GM12878 (cell line): ENCODE data around the gene LRRFIP2. TPM values are rescaled to one million over a fixed set of nuclear protein-coding genes. Genes with fewer than 3 reads are reported as not detected.
A peak's percentile ranks its signal among the peaks of the same experiment; 100 is the strongest.

Experiments
- ATAC-seq: fragments of 200-7000 bp; cut with Tn5 transposase; 3 replicates; pipeline ENCODE4 v1.9.1; 2020; ENCODE audit warnings: mild to moderate bottlenecking, moderate library complexity
- BruUV-seq: library from RNA; stranded (reverse); fragments of 400-500 nt; replicated peaks from 2 replicates; lab custom pipeline; 2021; lab: Mats Ljungman, UMichigan
- CTCF ChIA-PET: fragments of 300-600 bp; sonication (Branson Sonifier 250); formaldehyde crosslinking; extraction: SDS; loops from one replicate; lab custom pipeline; 2021; ENCODE audit warnings: inconsistent platforms; lab: Yijun Ruan, JAX
- POLR2A ChIA-PET: fragments of 350-600 bp; formaldehyde crosslinking; extraction: SDS; loops from one replicate; lab custom pipeline; 2021; ENCODE audit warnings: inconsistent platforms; lab: Charles Lee
- RAD21 ChIA-PET: fragments of 300-600 bp; sonication (Branson Sonifier 250); formaldehyde crosslinking; loops from one replicate; lab custom pipeline; 2023; ENCODE audit warnings: antibody characterized with exemption; ENCODE audit not compliant: unreplicated experiment; lab: Charles Lee
- SMC1A ChIA-PET: fragments of 300-600 bp; sonication (Branson Sonifier 250); formaldehyde crosslinking; loops from one replicate; lab custom pipeline; 2023; ENCODE audit not compliant: unreplicated experiment, uncharacterized antibody; lab: Charles Lee
- DNase-seq: peaks from one replicate; pipeline ENCODE4 v3.0.0-alpha.2; 2011; ENCODE audit warnings: low read depth, low spot score
- FAIRE-seq: peaks from 3 replicates; lab custom pipeline; 2011; peaks lifted over from hg19 to GRCh38; lab: Jason Lieb, UNC
- H2AFZ ChIP-seq: 2 replicates; pipeline ENCODE4 v1.6.0; 2011; ENCODE audit warnings: low read depth, low read length, control low read depth; ENCODE audit not compliant: control insufficient read depth
- H3K27ac ChIP-seq: 2 replicates; pipeline ENCODE4 v1.5.1; 2011; ENCODE audit warnings: control low read depth; ENCODE audit not compliant: control insufficient read depth, insufficient read depth
- H3K27me3 ChIP-seq, 2 experiments: replicated peaks in 1 of 2; 2 replicates each; pipeline versions ENCODE4 v1.6.0 to v1.6.1; 2011; ENCODE audit warnings: low read length in 1 of 2; ENCODE audit not compliant: control insufficient read depth in 2 of 2, insufficient read depth in 2 of 2
- H3K36me3 ChIP-seq, 2 experiments: 2 replicates each; pipeline ENCODE4 v1.5.1; 2011; ENCODE audit warnings: low read length in 1 of 2; ENCODE audit not compliant: control insufficient read depth in 2 of 2, insufficient read depth in 2 of 2
- H3K4me1 ChIP-seq: 2 replicates; pipeline ENCODE4 v1.6.1; 2011; ENCODE audit warnings: mild to moderate bottlenecking, low read length, moderate library complexity, mixed read lengths; ENCODE audit not compliant: control insufficient read depth, insufficient read depth
- H3K4me2 ChIP-seq: 2 replicates; pipeline ENCODE4 v1.6.0; 2011; ENCODE audit warnings: control low read depth; ENCODE audit not compliant: control insufficient read depth, insufficient read depth
- H3K4me3 ChIP-seq: fragments of 200-600 bp; sonication (generic); 2 replicates; pipeline ENCODE4 v1.5.1; 2016
- H3K79me2 ChIP-seq: 2 replicates; pipeline ENCODE4 v1.6.0; 2011; ENCODE audit warnings: low read length; ENCODE audit not compliant: control insufficient read depth, insufficient read depth
- H3K9ac ChIP-seq: 2 replicates; pipeline ENCODE4 v1.8.0; 2011; ENCODE audit warnings: low read length, control low read depth, mixed read lengths; ENCODE audit not compliant: control insufficient read depth, insufficient read depth
- H3K9me3 ChIP-seq: replicated peaks from 3 replicates; pipeline ENCODE4 v1.5.1; 2011; ENCODE audit warnings: mild to moderate bottlenecking, low read length; ENCODE audit not compliant: control insufficient read depth, insufficient read depth
- H4K20me1 ChIP-seq: 2 replicates; pipeline ENCODE4 v1.6.0; 2011; ENCODE audit not compliant: control insufficient read depth, insufficient read depth
- CHD2 ChIP-seq: IDR thresholded peaks from 2 replicates; pipeline ENCODE4 v1.6.1; 2011; ENCODE audit warnings: low read depth, low read length, improper control_type of control experiment, borderline replicate concordance
- FOXM1 ChIP-seq: IDR thresholded peaks from 2 replicates; pipeline ENCODE4 v1.6.1; 2012; ENCODE audit warnings: low read depth, mild to moderate bottlenecking, inconsistent platforms, low read length, moderate library complexity
- GATAD2B ChIP-seq: fragments of 450-650 bp; conservative IDR thresholded peaks from 2 replicates; pipeline ENCODE4 v1.6.1; 2017; ENCODE audit warnings: low read depth, mild to moderate bottlenecking, moderate library complexity
- IKZF1 ChIP-seq: fragments of 450-650 bp; conservative IDR thresholded peaks from 2 replicates; pipeline ENCODE4 v1.6.1; 2017; ENCODE audit warnings: antibody characterized with exemption, mild to moderate bottlenecking
- IKZF2 ChIP-seq, 2 experiments: fragments of 450-650 bp; IDR thresholded peaks; 2 replicates each; pipeline ENCODE4 v1.6.1; 2017; ENCODE audit warnings: mild to moderate bottlenecking in 2 of 2, moderate library complexity in 2 of 2
- JUNB ChIP-seq: IDR thresholded peaks from 2 replicates; pipeline ENCODE4 v1.6.1; 2016; ENCODE audit warnings: antibody characterized with exemption, mild to moderate bottlenecking
- RELB ChIP-seq: fragments of 450-650 bp; IDR thresholded peaks from 2 replicates; pipeline ENCODE4 v1.6.1; 2017; ENCODE audit warnings: low read depth, mild to moderate bottlenecking, moderate library complexity
- SPI1 ChIP-seq: IDR thresholded peaks from 2 replicates; pipeline ENCODE4 v1.6.1; 2011; ENCODE audit warnings: low read depth, mild to moderate bottlenecking, low read length, moderate library complexity, borderline replicate concordance; ENCODE audit not compliant: insufficient read depth
- ZBTB40 ChIP-seq: fragments of 450-650 bp; IDR thresholded peaks from 2 replicates; pipeline ENCODE4 v1.6.1; 2016; ENCODE audit warnings: mild to moderate bottlenecking, moderate library complexity, borderline replicate concordance
- WGBS: methylation state at CpG from one replicate; pipeline ENCODE4 v1.1.6; 2016; ENCODE audit warnings: low lambda C conversion rate; ENCODE audit not compliant: insufficient replicate concordance, insufficient coverage; ENCODE audit errors: missing lambda C conversion rate; 5-methylcytosine and 5-hydroxymethylcytosine counted together
- in situ Hi-C: fragments of 300-500 bp; cut with MboI; formaldehyde crosslinking; loops from 9 replicates; pipeline ENCODE4 v1.14.3; 2018; ENCODE audit warnings: mixed read lengths
- intact Hi-C: fragments of 100-400 bp; cut with micrococcal nuclease; formaldehyde crosslinking; loops from one replicate; pipeline ENCODE4 v1.14.2; 2022; ENCODE audit not compliant: unreplicated experiment
- polyA plus RNA-seq, 11 experiments: library from polyadenylated mRNA; depleted of rRNA in 4 of 11; unstranded in 6 of 11; stranded (reverse) in 5 of 11; fragments of >200 nt; fragmentation: Nextera tagmentation in 4 of 11; fragmentation: Illumina TruSeq in 1 of 11; extraction: Ambion mirVana in 4 of 11; extraction: Trizol in 1 of 11; gene quantifications; 1 replicate in 1 of 11; 2 replicates in 10 of 11; pipeline versions ENCODE4 v1.2.1 to v1.2.3, GENCODE V29; 2011 to 2016; ENCODE audit warnings: inconsistent platforms in 2 of 11, missing spikeins in 2 of 11, low read depth in 1 of 11
- total RNA-seq, 4 experiments: library from RNA; depleted of rRNA in 3 of 4; stranded (reverse); fragments of >200 nt in 3 of 4; fragmentation: Illumina TruSeq in 1 of 4; extraction: Trizol in 1 of 4; gene quantifications; 2 replicates each; pipeline versions ENCODE4 v1.2.1 to v1.2.3, GENCODE V29; 2013 to 2021

The LRRFIP2 gene
- total and polyA plus RNA-seq, 10 of the 15 experiments (the other 5 are each of a cell fraction or from before 2014, with no cell fraction given), result 9.7 to 46.9 (median 38.1) TPM

DNA sequence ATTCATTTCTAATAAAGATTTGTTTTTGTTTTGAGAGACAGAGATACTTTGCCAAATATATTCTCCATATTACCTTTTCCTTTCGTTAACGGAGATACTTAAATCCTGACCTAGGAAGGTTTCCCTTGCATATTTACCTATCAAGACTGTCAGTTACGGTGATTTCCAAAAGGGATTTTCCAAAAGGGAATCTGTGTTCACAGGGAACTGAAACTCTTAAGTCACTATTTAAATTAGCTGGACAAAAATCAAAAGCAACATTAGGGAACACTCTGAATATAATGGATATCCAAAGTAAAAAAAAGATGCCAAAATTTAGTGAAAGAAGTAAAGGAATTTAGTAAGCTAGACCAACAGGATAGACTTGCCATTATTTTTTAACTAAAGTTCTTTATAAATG, 576 bp downstream of the LRRFIP2 start:
- Histone ChIP-seq H3K27me3 (no peaks in the 10 kb centered on the region), H3K27ac (no peak overlapping the region), H2AFZ (no peak overlapping the region), H3K4me1 (no peaks in the 10 kb centered on the region), H3K79me2 (peaks cover 41% of the 10 kb centered on the region), H4K20me1 (no peaks in the 10 kb centered on the region), H3K36me3 (0 out of 4 replicates have a peak, but pooled peaks cover 0 to 5% of the 10 kb centered on the region in 2 experiments), H3K9me3 (no peaks in the 10 kb centered on the region), H3K9ac (no peak overlapping the region), H3K4me3 (peak overlapping the region; percentile 66; the same call in 1 of the 2 replicates), H3K4me2 (peak overlapping the region; percentile 78; the same call in 1 of the 2 replicates)
- ChIA-PET CTCF (interaction anchor here (0.9 to 2.1 kb wide), 4 partner anchors 11 to 216 kb away, joined by 3 to 12 read pairs (median 4); no protein-coding TSS in a partner anchor), POLR2A (interaction anchor here (0.6 to 1.1 kb wide), 2 partner anchors 11 to 12 kb away, joined by 4 to 5 read pairs; no protein-coding TSS in a partner anchor), RAD21 (interaction anchor here (1.0 kb wide), 2 partner anchors 44 to 149 kb away, joined by 3 to 4 read pairs; no protein-coding TSS in a partner anchor), SMC1A (interaction anchor here (0.7 to 1.6 kb wide), 8 partner anchors 34 to 1597 kb away, joined by 3 to 7 read pairs (median 3); no protein-coding TSS in a partner anchor)
- no peak for DNase-seq
- in situ Hi-C loops (no loop called here), intact Hi-C loops (no loop called here)
- TF ChIP-seq IKZF1, result peak; percentile 42; the same call in 1 of the 2 replicates
- TF ChIP-seq FOXM1, result no peak
- no peak for TF ChIP-seq CHD2
- TF ChIP-seq RELB, result peak; percentile 41; the same call in 1 of the 2 replicates
- TF ChIP-seq ZBTB40, result peak; percentile 48; the same call in 1 of the 2 replicates
- peak; percentile 40; the same call in 1 of the 2 replicates for TF ChIP-seq SPI1
- TF ChIP-seq IKZF2 (IDR thresholded peaks at IDR 0.05), result peak; percentile 26 to 31; a peak in 1 of 4 replicates
- TF ChIP-seq JUNB, result 0 out of 2 replicates have a peak, but pooled peaks have one; percentile 17
- no peak for TF ChIP-seq GATAD2B
- BruUV-seq, result no TSS peak
- FAIRE-seq, result no peak
- 90% methylated on average over 3 of the region's 3 CpGs for WGBS
- ATAC-seq, result no peak
